HG03558 (cell line): ENCODE results near the gene UGGT2.

ENCODE experiments used
- ATAC-seq: cut with Tn5 transposase; IDR thresholded peaks from one replicate; pipeline ENCODE4 v1.9.1; 2021; ENCODE audit warnings: moderate number of reproducible peaks; ENCODE audit not compliant: unreplicated experiment; ENCODE audit errors: extremely low read depth

Gene UGGT2

GRCh38 chr13:95754069-95754468 is 299.1 kb downstream of the UGGT2 start:
- no peak for ATAC-seq

- ATAC-seq, result no peak
Measured at GRCh38 chr13:95752677-95753076, 300.5 kb downstream of the UGGT2 start.
